GM21367 (cell line): ENCODE measurements around the gene FCRLB.
A peak's percentile ranks its signal among the peaks of the same experiment; 100 is the strongest.
"Not testable (repeated sequence)": the region's sequence is repeated elsewhere in the genome, so short reads cannot be mapped to it uniquely, and the experiment has no call there.

Experiments
- ATAC-seq: cut with Tn5 transposase; IDR thresholded peaks from one replicate; pipeline ENCODE4 v1.9.1; 2021; ENCODE audit not compliant: unreplicated experiment

The FCRLB gene

GRCh38 chr1:161738627-161739287, 17.4 kb downstream of the FCRLB start:
- ATAC-seq, result peak; percentile 49

DNA sequence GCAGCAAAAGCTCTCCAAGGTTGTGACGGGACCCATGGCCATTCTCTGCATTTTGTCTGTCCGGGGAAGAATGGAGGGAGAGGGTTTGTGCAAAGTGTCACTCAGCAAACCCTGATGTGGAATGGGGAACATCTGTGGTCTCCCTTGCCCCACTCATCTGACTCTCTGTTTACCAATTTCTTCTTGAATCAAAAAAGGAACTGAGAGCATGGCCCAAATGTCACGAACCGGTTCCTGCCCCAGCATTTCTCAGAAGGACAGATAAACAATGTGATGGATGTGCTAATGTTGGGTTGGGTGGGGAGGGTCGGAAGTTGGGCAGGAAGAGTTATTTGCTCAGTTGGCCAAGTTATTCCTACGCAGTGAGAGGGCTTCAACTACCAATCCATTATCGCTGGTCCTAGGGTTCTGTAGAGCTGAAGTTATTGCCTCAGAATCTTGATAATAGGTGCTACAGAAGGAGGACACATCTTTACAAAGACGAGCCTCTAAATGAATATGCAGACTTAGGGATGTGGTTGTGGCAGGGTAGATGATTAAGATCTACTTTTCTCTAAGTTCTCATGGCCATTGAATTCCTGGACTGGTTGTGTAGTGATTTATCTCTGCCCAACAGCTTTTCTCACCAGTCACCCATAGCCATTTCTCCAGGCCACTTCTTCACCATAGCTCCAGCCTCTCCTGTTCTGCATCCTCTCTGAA, 18.7 kb downstream of the FCRLB start:
- no peak for ATAC-seq

DNA sequence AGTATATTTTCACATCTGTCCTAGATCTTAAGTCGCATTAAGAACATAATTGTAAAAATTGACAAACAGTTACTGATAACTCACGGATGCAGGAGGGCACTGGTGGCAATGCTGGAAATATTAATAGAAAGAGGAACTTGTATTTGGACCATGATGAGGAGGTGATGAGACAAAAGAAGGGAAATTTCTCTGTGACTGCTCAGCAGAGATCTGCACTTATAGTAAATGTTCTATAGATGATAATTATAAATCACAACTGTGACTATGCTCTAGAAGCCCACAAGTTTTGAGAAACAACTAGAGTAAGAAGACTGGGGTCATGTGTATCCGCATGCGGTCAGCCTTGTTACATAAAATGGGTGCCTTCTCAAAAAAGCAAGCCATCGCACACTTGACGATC, 19.6 kb downstream of the FCRLB start:
- no peak for ATAC-seq

- no peak for ATAC-seq
These were observed 21.9 kb downstream of the FCRLB start for GRCh38 chr1:161743231-161743630.

DNA sequence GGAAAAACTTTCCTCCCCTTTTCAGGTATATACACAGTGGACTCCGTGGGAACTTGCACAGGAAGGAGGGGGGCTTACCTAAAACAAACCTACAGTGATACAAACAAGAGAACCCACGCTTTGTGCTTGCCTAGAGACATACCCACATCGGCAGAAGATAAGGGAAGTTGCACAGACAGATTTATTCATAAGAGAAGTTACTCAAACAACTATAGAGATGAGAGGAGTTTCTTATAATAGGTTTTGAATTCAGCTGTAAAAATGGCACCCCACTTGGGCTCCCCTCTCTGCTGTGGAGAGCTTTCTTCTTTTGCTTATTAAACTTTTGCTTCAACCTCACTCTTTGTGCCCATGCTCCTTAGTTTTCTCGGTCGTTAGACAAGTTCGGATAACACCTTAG, 26.5 kb downstream of the FCRLB start:
- ATAC-seq, result no peak

DNA sequence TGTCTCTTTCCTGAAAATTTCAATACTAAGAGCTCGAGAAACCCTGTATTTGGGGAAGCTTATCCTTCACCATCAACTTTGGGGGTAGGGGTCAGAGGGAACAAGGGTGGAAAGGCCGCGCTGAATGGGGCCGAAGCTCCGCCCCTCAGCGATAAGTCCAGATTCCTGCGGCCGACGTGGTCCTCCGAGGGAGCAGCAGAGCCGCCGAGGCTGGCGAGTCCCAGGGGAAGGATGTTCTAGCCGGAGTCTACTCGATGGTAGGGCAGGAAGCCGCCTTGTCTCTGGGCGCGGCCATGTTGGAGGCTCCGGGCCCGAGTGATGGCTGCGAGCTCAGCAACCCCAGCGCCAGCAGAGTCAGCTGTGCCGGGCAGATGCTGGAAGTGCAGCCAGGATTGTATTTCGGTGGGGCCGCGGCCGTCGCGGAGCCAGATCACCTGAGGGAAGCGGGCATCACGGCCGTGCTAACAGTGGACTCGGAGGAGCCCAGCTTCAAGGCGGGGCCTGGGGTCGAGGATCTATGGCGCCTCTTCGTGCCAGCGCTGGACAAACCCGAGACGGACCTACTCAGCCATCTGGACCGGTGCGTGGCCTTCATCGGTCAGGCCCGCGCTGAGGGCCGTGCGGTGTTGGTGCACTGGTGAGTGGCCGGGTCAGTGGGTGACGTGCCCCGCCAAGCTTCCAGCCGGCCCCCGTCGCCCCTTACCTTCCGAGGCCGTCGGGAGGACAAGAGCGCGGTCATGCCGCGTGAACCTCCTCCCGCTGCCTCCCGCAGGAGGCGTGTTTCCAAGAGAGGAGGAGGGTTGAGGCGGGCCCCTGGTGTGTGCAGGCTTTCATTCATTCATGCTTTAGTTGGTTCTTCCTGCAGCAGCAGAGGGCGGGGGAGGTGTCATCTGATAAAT, 28.4 kb downstream of the FCRLB start, which contains the start of gene DUSP12:
Gene DUSP12 (plus strand): TSS at position 278 of the 899 bp plus-strand sequence. CDS start 16 bp downstream, at position 294.
- ATAC-seq, result peak; percentile 87

DNA sequence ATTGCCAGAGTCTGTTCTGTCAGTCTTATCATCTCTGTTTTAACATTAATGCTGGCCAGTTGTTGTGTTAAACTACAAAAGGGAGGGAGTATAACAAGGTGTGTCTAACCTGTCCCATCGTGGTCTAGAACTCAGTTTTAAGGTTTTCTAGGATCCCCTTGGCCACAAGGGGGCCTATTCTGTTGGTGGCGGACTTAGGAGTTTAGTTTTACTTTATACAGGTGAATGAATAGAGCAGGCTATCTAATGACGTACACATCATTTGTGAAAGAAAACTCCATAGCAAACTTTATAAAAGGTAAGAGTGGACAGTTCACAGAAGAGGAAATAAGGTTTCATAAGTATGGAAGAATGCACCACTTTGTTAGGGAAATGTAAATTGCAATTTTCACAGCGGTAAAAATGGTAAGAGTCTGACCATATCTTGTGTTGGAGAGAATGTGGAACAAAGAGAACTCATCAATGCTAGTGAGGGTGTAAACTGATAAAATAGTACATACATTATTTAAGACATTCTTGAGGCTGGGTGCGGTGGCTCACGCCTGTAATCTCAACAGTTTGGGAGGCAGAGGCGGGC, 42.3 kb downstream of the FCRLB start:
- ATAC-seq, result no peak

GRCh38 chr1:161766102-161766981, 45.0 kb downstream of the FCRLB start, which contains the start of gene ATF6:
TSS of gene ATF6 (plus strand) at chr1:161766320. CDS start at chr1:161766361, 41 bp downstream.
- peak; percentile 43 for ATAC-seq

GRCh38 chr1:161768461-161768860, 47.1 kb downstream of the FCRLB start:
- no peak for ATAC-seq

GRCh38 chr1:161768986-161769672, 47.8 kb downstream of the FCRLB start:
- ATAC-seq, result no peak

- not testable (repeated sequence) for ATAC-seq
These were observed 48.3 kb downstream of the FCRLB start for GRCh38 chr1:161769673-161770045.

- ATAC-seq, result no peak
These were observed 48.9 kb downstream of the FCRLB start for GRCh38 chr1:161770250-161770649.

DNA sequence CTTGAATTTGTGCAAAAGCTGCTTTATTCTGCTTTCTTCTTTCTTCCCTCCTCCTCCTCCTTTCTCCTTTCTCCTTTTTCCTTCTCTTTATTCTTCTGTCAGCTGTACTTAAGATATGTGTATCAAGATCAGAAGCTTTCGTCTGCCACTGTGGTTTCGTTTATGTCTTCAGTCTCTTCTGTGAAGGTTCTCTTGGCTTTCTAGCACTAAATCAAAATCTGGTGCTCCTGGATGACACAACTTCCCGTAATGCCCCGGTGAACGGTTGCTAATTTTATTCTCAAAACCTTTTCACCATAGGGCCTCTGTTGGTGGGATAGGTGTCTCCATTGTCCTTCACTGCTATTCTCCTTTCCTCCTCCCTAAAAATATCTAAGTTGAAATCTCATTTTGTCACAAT, 49.8 kb downstream of the FCRLB start:
- ATAC-seq, result no peak

- no peak for ATAC-seq
These were observed 50.6 kb downstream of the FCRLB start for GRCh38 chr1:161771973-161772372.

DNA sequence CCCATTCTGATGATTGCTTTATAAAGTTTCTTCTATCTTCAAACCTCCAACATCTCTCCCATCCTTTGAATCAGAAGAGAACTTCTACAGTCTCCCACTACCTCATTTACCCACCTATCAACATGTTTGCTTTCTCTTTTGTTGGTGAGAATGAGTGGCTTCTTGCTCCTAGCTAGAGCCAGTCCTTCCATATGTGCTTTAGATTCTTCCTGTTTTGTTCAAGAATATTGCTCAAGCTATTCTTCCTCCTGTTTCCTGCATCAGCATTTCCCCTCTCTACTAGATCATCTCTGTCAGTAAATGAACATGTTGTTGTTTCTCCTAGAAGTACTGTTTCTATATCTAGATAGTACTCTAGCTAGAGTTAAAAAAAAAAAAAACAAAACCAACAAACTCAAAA, 51.1 kb downstream of the FCRLB start:
- ATAC-seq, result no peak

DNA sequence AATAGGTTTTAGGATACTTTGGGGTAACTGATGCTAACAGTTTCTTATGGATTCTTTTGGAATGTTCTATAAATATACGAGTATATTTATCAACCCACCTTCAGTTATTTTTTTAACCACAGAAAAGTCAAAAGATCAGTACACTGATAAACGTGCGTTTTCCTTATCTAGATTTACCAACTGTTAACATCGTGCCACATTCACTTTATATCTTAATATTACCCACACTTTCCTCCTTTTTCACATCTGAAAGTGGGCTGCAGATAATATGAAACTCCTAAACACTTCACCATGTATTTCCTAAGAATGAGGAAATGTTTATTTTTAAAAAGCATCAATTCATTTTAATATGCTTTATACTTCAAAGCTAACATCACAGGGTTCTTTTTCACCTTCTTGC, 52.4 kb downstream of the FCRLB start:
- no peak for ATAC-seq

GRCh38 chr1:161777261-161777660, 55.9 kb downstream of the FCRLB start:
- no peak for ATAC-seq
